Astrocyte (in vitro differentiated cells and primary cell): ENCODE data around the gene HACL1.

Source experiments
- EZH2 ChIP-seq: IDR thresholded peaks from 2 replicates; pipeline ENCODE4 v1.6.1; 2012; ENCODE audit warnings: mild to moderate bottlenecking, low read length, inconsistent platforms; ENCODE audit not compliant: insufficient read depth
- TF ChIP-seq, protein P1 (sequence below): IDR thresholded peaks from 2 replicates; pipeline ENCODE4 v1.5.1; 2011; ENCODE audit warnings: low read depth, mild to moderate bottlenecking, inconsistent platforms, low read length, moderate library complexity; ENCODE audit not compliant: insufficient read depth

DNA sequence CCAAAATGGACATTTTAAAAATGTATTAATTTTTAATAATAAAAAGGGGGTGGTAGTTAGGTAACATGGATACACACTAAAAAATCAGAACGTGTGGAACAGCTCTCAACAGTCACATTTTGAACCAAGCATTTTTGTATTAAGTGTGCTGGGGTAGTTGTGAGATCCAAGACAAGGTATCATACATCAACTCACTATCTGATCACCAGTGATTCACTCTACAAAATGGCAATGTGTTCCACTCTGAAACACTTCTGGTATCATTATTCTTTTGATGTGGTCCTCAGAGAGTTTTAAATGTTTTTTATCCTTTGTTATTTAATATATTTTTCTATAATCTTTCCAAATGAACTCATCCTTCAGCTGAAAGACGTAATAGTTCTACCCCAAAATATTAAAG, 5.4 kb downstream of the HACL1 start:
- TF ChIP-seq, protein P1, sequence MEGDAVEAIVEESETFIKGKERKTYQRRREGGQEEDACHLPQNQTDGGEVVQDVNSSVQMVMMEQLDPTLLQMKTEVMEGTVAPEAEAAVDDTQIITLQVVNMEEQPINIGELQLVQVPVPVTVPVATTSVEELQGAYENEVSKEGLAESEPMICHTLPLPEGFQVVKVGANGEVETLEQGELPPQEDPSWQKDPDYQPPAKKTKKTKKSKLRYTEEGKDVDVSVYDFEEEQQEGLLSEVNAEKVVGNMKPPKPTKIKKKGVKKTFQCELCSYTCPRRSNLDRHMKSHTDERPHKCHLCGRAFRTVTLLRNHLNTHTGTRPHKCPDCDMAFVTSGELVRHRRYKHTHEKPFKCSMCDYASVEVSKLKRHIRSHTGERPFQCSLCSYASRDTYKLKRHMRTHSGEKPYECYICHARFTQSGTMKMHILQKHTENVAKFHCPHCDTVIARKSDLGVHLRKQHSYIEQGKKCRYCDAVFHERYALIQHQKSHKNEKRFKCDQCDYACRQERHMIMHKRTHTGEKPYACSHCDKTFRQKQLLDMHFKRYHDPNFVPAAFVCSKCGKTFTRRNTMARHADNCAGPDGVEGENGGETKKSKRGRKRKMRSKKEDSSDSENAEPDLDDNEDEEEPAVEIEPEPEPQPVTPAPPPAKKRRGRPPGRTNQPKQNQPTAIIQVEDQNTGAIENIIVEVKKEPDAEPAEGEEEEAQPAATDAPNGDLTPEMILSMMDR, result no peak
- TF ChIP-seq EZH2, result no peak
